ENCODE measurements around the gene ST7. TPM values are rescaled to one million over a fixed set of nuclear protein-coding genes. Genes with fewer than 3 reads are reported as not detected.
A peak's percentile ranks its signal among the peaks of the same experiment; 100 is the strongest.

ST7 gene
- total RNA-seq, 1 experiment from 2014 or later = 19.6 TPM

GRCh38 chr7:117096942-117097341 lies 143.6 kb downstream of the ST7 start:
- CTCF ChIA-PET = no interaction called here
- no peak for ATAC-seq
- no peak overlapping the region for H3K4me3 ChIP-seq (ENCODE audit: low read depth in 2 of 2, low read length in 2 of 2)
- POLR2A ChIA-PET = no interaction called here
- BruUV-seq (replicated peaks) = no TSS peak
- no peaks in the 10 kb centered on the region for H3K36me3 ChIP-seq (ENCODE audit: control insufficient read depth, insufficient read depth, low read length)
- H3K4me1 ChIP-seq (ENCODE audit: control insufficient read depth, insufficient read depth, low read length) = no peaks in the 10 kb centered on the region
- in situ Hi-C loops (cut with HindIII; ENCODE audit: low pct_unique_long_range_greater_than_20kb, low sequenced_read_pairs) (no loop called here), intact Hi-C loops (cut with micrococcal nuclease; ENCODE audit: unreplicated experiment) (no loop called here)
- TF ChIP-seq TCF7L2 (IDR thresholded peaks at IDR 0.05; ENCODE audit: low read depth, low read length) (no peak), SIN3A (IDR thresholded peaks at IDR 0.05; ENCODE audit: borderline replicate concordance, insufficient read depth, low read depth, low read length) (no peak), CTCF (IDR thresholded peaks at IDR 0.05) (no peak), REST (IDR thresholded peaks at IDR 0.05; ENCODE audit: insufficient read depth in 1 of 2, low read depth in 2 of 2, low read length in 1 of 2) (no peak)
- no peaks in the 10 kb centered on the region for H3K27me3 ChIP-seq (ENCODE audit: control insufficient read depth, insufficient read depth, low read length)
- DNase-seq (ENCODE audit: low read depth, low spot score) = no peak
- no peaks in the 10 kb centered on the region for H3K9me3 ChIP-seq (ENCODE audit: control insufficient read depth, insufficient read depth, low read depth, low read length)
- H3K27ac ChIP-seq (ENCODE audit: low read length) = no peak overlapping the region

GRCh38 chr7:117097860-117098259 lies 144.6 kb downstream of the ST7 start:
- Histone ChIP-seq H3K27ac (ENCODE audit: low read length) (no peak overlapping the region), H3K9me3 (ENCODE audit: control insufficient read depth, insufficient read depth, low read depth, low read length) (no peaks in the 10 kb centered on the region), H3K27me3 (ENCODE audit: control insufficient read depth, insufficient read depth, low read length) (no peaks in the 10 kb centered on the region), H3K4me1 (ENCODE audit: control insufficient read depth, insufficient read depth, low read length) (no peaks in the 10 kb centered on the region), H3K36me3 (ENCODE audit: control insufficient read depth, insufficient read depth, low read length) (no peaks in the 10 kb centered on the region), H3K4me3 (ENCODE audit: low read depth in 2 of 2, low read length in 2 of 2) (no peak overlapping the region)
- ChIA-PET CTCF (no interaction called here), POLR2A (no interaction called here)
- TF ChIP-seq SIN3A (IDR thresholded peaks at IDR 0.05; ENCODE audit: borderline replicate concordance, insufficient read depth, low read depth, low read length) = no peak
- no peak for TF ChIP-seq TCF7L2 (IDR thresholded peaks at IDR 0.05; ENCODE audit: low read depth, low read length)
- BruUV-seq (replicated peaks) = no TSS peak
- ATAC-seq (no peak), DNase-seq (ENCODE audit: low read depth, low spot score) (no peak)
- intact Hi-C loops (cut with micrococcal nuclease; ENCODE audit: unreplicated experiment) = no loop called here
- in situ Hi-C loops (cut with HindIII; ENCODE audit: low pct_unique_long_range_greater_than_20kb, low sequenced_read_pairs) = no loop called here

- H3K27me3 ChIP-seq (ENCODE audit: control insufficient read depth, insufficient read depth, low read length) = no peaks in the 10 kb centered on the region
- in situ Hi-C loops (cut with HindIII; ENCODE audit: low pct_unique_long_range_greater_than_20kb, low sequenced_read_pairs) (no loop called here), intact Hi-C loops (cut with micrococcal nuclease; ENCODE audit: unreplicated experiment) (no loop called here)
- no peak overlapping the region for H3K4me3 ChIP-seq (ENCODE audit: low read depth in 2 of 2, low read length in 2 of 2)
- ChIA-PET CTCF (no interaction called here), POLR2A (no interaction called here)
- H3K9me3 ChIP-seq (ENCODE audit: control insufficient read depth, insufficient read depth, low read depth, low read length) = no peaks in the 10 kb centered on the region
- H3K27ac ChIP-seq (ENCODE audit: low read length) = no peak overlapping the region
- TF ChIP-seq POLR2AphosphoS5 (IDR thresholded peaks at IDR 0.05; ENCODE audit: low read depth, low read length) (no peak), CTCF (IDR thresholded peaks at IDR 0.05) (no peak), SIN3A (IDR thresholded peaks at IDR 0.05; ENCODE audit: borderline replicate concordance, insufficient read depth, low read depth, low read length) (no peak), REST (IDR thresholded peaks at IDR 0.05; ENCODE audit: insufficient read depth in 1 of 2, low read depth in 2 of 2, low read length in 1 of 2) (no peak), TCF7L2 (IDR thresholded peaks at IDR 0.05; ENCODE audit: low read depth, low read length) (no peak)
- DNase-seq (ENCODE audit: low read depth, low spot score) (peak; percentile 20), ATAC-seq (no peak)
- BruUV-seq (replicated peaks) = no TSS peak
- H3K4me1 ChIP-seq (ENCODE audit: control insufficient read depth, insufficient read depth, low read length) = no peaks in the 10 kb centered on the region
- no peaks in the 10 kb centered on the region for H3K36me3 ChIP-seq (ENCODE audit: control insufficient read depth, insufficient read depth, low read length)
Measured at GRCh38 chr7:117098457-117098856, 145.2 kb downstream of the ST7 start.

Data from Panc1 (cell line).